Muscle of back (tissue), 11 donors: ENCODE results near the gene PFN3. TPM values are rescaled to one million over a fixed set of nuclear protein-coding genes. Genes with fewer than 3 reads are reported as not detected.
"Not testable (repeated sequence)": the region's sequence is repeated elsewhere in the genome, so short reads cannot be mapped to it uniquely, and the experiment has no call there.

ENCODE experiments used
- DNase-seq, 3 donors: peaks; one replicate each; pipeline versions ENCODE4 v3.0.0 to v3.0.0-alpha.2; 2013
- polyA plus RNA-seq, 10 donors: library from polyadenylated mRNA; unstranded; fragments of 120-200 nt; gene quantifications; one replicate each; pipeline ENCODE4 v1.2.1, GENCODE V29; 2013; ENCODE audit not compliant: insufficient read length in 10 of 10

Gene PFN3
- polyA plus RNA-seq, 10 donors = not detected

- DNase-seq = no peak
Observed at GRCh38 chr5:177396807-177397206, 3.7 kb downstream of the PFN3 start.

DNA sequence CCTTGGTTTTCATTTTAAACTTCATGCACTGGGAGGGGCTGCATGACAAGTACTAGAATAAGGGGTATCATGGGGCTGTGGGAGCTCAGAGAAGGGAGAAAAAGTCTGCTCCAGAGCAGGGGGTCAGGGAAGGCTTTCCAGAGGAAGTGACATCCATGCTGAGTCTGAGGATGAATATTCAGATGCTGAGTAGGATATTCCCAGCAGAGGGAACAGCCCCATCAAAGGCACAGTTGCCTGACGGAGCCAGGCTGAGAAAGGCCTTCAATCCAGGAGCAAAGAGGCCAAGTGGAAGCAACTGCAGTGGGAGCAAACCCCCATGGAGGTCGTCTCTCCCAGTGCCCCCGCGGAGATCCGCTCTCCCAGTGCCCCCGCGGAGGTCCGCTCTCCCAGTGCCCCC lies 4.4 kb downstream of the PFN3 start:
- no peak for DNase-seq

- no peak for DNase-seq
Observed at GRCh38 chr5:177393990-177394389, 6.5 kb downstream of the PFN3 start.

- DNase-seq = no peak
Observed at GRCh38 chr5:177393206-177393765, 7.2 kb downstream of the PFN3 start.

DNA sequence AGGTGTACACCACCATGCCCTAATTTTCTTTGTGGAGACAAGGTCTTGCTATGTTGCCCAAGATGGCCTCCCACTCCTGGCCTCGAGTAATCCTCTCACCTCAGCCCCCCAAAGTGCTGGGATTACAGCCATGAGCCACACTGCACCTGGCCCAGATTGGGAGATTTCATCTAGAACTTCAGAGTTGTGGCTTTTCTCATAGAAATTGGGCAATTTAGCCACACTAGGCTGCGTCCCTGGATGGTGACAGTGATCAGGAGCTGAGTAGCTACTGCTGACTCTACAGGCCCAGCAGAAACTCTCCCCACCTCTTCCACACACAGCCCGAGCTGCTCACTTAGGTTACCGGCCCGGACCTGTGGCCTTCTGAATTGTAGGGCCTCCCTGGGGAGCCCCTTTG lies 7.7 kb downstream of the PFN3 start:
- no peak for DNase-seq

DNA sequence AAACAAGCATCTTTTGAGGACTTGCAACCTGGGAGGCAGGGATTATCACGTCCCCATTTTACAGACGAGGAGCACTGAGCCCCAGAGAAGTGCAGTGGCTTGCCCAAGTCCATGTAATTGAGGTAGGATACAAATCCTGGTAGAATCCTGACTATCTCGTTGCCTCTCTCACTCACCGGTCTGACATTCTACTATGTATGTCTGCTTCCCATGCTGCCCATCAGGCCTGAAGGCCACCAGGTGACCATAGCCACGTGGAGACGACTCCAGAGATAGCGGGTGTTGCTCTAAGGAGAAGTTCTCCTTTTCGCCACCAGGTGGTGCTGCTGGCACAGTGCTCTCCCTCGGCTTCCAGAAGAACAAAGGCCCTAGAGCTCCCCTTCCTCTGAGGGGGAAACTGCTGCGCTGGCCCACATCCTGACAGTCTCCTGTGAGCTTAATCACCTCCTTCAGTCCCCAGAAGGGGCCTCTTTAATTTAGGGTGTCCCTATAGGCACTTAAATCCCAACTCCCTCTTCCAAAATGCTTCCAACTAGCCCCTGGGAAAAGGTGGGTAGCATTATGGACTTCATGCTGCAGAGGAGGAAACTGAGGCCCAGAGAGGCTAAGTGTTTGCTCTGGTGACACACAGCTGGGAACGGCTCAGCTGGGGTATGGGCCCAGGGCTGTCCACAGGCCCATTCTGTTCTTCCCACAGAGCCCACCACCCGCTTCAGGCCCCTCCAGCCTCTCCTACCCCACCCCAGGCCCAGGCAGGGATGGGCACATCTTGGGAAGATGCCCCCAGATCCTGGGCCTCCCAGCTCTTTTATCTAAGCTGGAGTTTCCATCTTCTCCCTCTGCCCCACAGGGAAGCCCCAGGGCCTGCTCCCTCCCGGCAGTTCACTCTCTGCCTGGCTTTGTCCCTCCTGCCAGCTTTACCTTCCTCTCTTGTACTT lies 9.8 kb downstream of the PFN3 start:
- peak; percentile 78 to 93 (median 89) for DNase-seq

GRCh38 chr5:177389241-177390169 lies 11.0 kb downstream of the PFN3 start:
- DNase-seq = peak in 1 of 3 donors; percentile 70

DNA sequence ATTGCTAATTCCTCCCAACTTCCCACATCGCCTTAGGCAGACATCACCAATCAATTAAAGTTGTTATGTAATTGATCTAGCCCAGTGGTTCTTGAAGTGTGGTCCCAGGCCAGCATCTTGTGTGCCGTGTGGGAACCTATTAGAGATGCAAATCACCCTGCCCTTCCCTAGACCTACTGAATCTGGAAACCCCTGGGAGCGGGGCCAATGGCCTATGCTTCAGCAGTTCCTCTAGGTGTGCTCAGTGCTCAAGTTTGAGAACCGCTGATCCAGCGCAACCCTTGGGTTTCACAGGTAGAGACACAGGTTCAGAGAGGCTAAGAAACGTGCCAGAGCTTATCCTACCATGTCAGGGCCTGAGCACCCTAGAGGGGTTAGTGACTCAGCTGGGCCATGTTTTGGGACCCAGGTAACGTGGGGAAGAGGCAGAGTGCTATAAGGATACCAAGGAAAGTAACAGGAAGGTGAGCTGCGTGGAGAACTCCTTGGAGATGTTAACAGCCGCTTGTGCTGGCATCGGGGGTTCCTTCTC lies 11.9 kb downstream of the PFN3 start:
- no peak for DNase-seq

GRCh38 chr5:177387405-177387804 lies 13.1 kb downstream of the PFN3 start:
- no peak for DNase-seq

GRCh38 chr5:177386542-177386941 lies 13.9 kb downstream of the PFN3 start:
- DNase-seq = no peak

GRCh38 chr5:177385720-177386119 lies 14.7 kb downstream of the PFN3 start:
- DNase-seq = no peak

DNA sequence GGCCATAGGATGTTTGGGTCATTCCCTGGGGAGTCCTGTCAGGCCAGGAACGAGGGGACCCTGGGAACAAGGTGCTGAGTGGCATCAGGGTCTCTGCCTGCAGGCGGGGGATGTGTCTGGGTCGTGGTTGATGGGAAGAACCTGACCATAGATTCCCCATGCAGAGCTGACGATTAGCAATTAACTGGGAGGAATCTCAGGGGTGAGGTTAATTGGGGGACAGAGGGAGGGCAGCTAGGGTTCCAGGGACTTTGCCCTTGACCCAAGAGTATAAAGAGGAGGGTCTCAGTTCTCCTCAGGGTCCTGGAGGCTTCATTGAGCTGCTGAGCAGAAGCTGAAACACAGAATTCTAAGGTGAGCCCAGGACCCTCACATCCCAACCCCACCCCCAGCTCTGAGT lies 16.3 kb downstream of the PFN3 start, which contains the start of gene SLC34A1:
TSS of gene SLC34A1 (plus strand) at position 301 of the 400 bp plus-strand sequence. CDS start 1,308 bp downstream, outside the sequence.
- DNase-seq = no peak

DNA sequence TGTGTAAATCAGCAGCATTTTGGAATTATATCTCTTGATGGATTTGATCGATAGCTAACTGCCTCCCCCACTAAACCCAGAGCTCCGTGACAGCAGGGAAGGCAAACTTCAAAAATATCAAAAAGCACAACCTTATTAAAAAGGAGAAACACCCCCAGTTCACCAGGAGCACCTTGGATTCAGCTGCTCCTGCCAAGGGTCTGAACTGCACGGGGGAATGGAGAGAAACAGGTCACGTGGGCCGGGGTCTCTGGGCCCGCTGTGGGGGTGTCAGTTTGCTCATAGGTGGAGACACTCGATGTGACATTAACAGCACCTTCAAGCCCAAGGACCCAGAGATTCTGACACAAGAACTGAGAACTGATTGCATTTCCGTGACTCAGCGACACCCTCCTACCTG lies 17.3 kb downstream of the PFN3 start:
- no peak for DNase-seq

GRCh38 chr5:177382423-177383029 lies 17.9 kb downstream of the PFN3 start:
- DNase-seq = peak in 1 of 3 donors; percentile 67

DNA sequence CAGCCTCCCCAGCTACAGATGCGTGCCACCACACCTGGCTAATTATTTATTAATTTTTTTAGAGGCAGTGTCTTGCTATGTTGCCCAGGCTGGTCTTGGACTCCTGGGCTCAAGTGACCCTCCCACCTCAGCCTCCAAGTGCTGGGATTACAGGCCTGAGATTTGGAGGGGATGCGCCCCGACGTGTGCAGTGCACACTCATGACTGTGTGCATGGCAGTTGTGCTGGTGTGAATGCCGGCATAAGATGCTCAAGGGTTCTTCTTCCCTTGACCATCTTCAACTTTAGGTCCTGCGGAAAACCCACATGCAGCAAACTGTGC lies 19.7 kb downstream of the PFN3 start:
- no peak for DNase-seq

GRCh38 chr5:177378884-177379883 lies 21.3 kb downstream of the PFN3 start:
- DNase-seq = peak in 1 of 3 donors; percentile 62

- no peak for DNase-seq
Observed at GRCh38 chr5:177377851-177378776, 22.3 kb downstream of the PFN3 start.

DNA sequence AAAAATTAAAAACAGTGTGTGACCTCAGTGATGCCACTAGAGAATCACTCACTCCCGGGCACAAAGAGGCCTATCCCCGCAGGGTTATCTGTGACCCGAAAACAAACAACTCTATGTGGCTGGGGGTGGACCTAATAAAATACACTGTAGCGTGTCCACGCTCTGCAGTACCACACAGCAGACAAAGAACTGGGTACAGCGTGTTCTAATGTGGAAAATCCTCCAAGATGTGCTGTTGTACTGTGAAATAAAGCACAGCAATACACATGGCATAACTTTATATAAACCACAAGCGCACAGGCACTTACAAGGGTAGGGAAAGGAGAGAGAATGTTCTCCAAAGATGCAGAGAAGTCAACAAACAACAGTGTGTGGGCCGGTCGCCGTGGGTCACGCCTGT lies 24.4 kb downstream of the PFN3 start:
- DNase-seq = no peak

GRCh38 chr5:177375516-177375915 lies 24.9 kb downstream of the PFN3 start:
- not testable (repeated sequence) for DNase-seq
